PC-3 (cell line): ENCODE results near the gene TMEM131. TPM values are rescaled to one million over a fixed set of nuclear protein-coding genes. Genes with fewer than 3 reads are reported as not detected.

Source experiments
- ATAC-seq: fragments of 200-7000 bp; cut with Tn5 transposase; 2 replicates; pipeline ENCODE4 v1.9.1; 2020; ENCODE audit warnings: mild to moderate bottlenecking, moderate library complexity
- BruUV-seq: library from RNA; stranded (reverse); fragments of 400-500 nt; replicated peaks from 2 replicates; lab custom pipeline; 2021; lab: Mats Ljungman, UMichigan
- CTCF ChIA-PET: fragments of 300-600 bp; sonication (Branson Sonifier 250); formaldehyde crosslinking; loops from one replicate; lab custom pipeline; 2022; ENCODE audit warnings: antibody characterized with exemption; lab: Charles Lee
- POLR2A ChIA-PET: fragments of 300-600 bp; sonication (Branson Sonifier 250); formaldehyde crosslinking; loops from one replicate; lab custom pipeline; 2022; ENCODE audit warnings: antibody characterized with exemption; ENCODE audit not compliant: unreplicated experiment; lab: Charles Lee
- DNase-seq: peaks from one replicate; pipeline ENCODE4 v3.0.0-alpha.2; 2015
- H2AFZ ChIP-seq: fragments of 300-600 bp; sonication (generic); 2 replicates; pipeline ENCODE4 v1.6.0; 2016; ENCODE audit warnings: antibody characterized with exemption, low read length
- H3F3A ChIP-seq: fragments of 300-600 bp; sonication (generic); one replicate; pipeline ENCODE4 v1.6.0; 2017; ENCODE audit warnings: antibody characterized with exemption, low read length, control low read depth, mild to moderate bottlenecking; ENCODE audit not compliant: unreplicated experiment
- H3K27ac ChIP-seq: fragments of 300-600 bp; sonication (generic); 2 replicates; pipeline ENCODE4 v1.5.1; 2016; ENCODE audit warnings: mild to moderate bottlenecking, low read length
- H3K27me3 ChIP-seq: fragments of 300-600 bp; sonication (generic); 2 replicates; pipeline ENCODE4 v1.6.1; 2016; ENCODE audit warnings: low read length, mixed read lengths
- H3K36me3 ChIP-seq: fragments of 300-600 bp; sonication (generic); 2 replicates; pipeline ENCODE4 v1.6.1; 2016; ENCODE audit warnings: low read depth, mixed run types, low read length, mixed read lengths
- H3K4me1 ChIP-seq: fragments of 300-600 bp; sonication (generic); 2 replicates; pipeline ENCODE4 v1.5.1; 2016; ENCODE audit warnings: low read length; ENCODE audit not compliant: insufficient read depth
- H3K4me2 ChIP-seq: fragments of 300-600 bp; sonication (generic); 2 replicates; pipeline ENCODE4 v1.6.0; 2016; ENCODE audit warnings: low read length
- H3K4me3 ChIP-seq: fragments of 300-600 bp; sonication (generic); 2 replicates; pipeline ENCODE4 v1.5.1; 2016; ENCODE audit warnings: mild to moderate bottlenecking, low read length, mixed read lengths
- H3K79me2 ChIP-seq: fragments of 300-600 bp; sonication (generic); 2 replicates; pipeline ENCODE4 v1.6.1; 2017; ENCODE audit warnings: low read length, mixed read lengths
- H3K9ac ChIP-seq: fragments of 300-600 bp; sonication (generic); 2 replicates; pipeline ENCODE4 v1.6.0; 2016; ENCODE audit warnings: mild to moderate bottlenecking, low read length
- H3K9me2 ChIP-seq: fragments of 300-600 bp; sonication (generic); replicated peaks from 2 replicates; pipeline ENCODE4 v1.6.1; 2016; ENCODE audit warnings: mixed run types, low read length, mixed read lengths
- H3K9me3 ChIP-seq: fragments of 300-600 bp; sonication (generic); 2 replicates; pipeline ENCODE4 v1.6.1; 2016; ENCODE audit warnings: low read length, mixed read lengths
- H4K20me1 ChIP-seq: fragments of 300-600 bp; sonication (generic); 2 replicates; pipeline ENCODE4 v1.6.1; 2016; ENCODE audit warnings: low read length, mixed read lengths
- EZH2 ChIP-seq: fragments of 300-600 bp; sonication (generic); IDR thresholded peaks from one replicate; pipeline ENCODE4 v1.6.1; 2017; ENCODE audit warnings: antibody characterized with exemption, mild to moderate bottlenecking, low read length; ENCODE audit not compliant: unreplicated experiment
- EZH2phosphoT487 ChIP-seq: fragments of 300-600 bp; sonication (generic); IDR thresholded peaks from 2 replicates; pipeline ENCODE4 v1.6.1; 2018; ENCODE audit warnings: mild to moderate bottlenecking, antibody characterized with exemption, low read length, borderline replicate concordance
- intact Hi-C: fragments of 100-400 bp; cut with micrococcal nuclease; formaldehyde crosslinking; loops from 2 replicates; pipeline ENCODE4 v1.9.0; 2023
- total RNA-seq: library from RNA; depleted of rRNA; stranded (reverse); fragments of >200 nt; gene quantifications from 2 replicates; pipeline ENCODE4 v1.2.3, GENCODE V29; 2014
- TF ChIP-seq, protein P1 (sequence below): fragments of 300-600 bp; sonication (generic); conservative IDR thresholded peaks from 2 replicates; pipeline ENCODE4 v1.5.1; 2017; ENCODE audit warnings: antibody characterized with exemption, low read depth, mild to moderate bottlenecking, low read length

The TMEM131 gene
- total RNA-seq, 1 experiment from 2014 or later, result 21.1 TPM

DNA sequence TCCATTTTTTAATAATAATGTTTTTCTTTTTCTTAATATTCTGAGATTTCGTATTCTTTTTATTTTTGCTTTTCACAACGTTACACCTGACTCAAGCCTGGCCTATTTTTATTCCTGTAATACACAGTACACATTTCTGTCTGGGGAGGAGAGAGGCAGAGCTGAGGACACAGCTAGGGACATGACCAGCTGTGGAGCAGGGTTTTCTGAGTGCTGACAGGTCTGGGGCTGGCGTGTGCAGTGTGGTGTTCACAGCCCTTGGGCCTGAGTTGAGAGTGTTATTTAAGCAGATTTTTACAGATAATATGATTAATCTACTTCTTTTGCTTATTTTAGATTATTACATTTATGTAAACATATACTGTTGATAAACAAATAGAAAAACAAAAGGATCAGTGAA lies 226.4 kb downstream of the TMEM131 start:
- H3K9ac ChIP-seq, result no peak overlapping the region
- intact Hi-C loops, result no loop called here
- CTCF ChIA-PET, result no interaction called here
- H3K36me3 ChIP-seq, result peaks cover 18% of the 10 kb centered on the region
- H3K27me3 ChIP-seq, result no peaks in the 10 kb centered on the region
- no peak overlapping the region for H3K4me2 ChIP-seq
- H4K20me1 ChIP-seq, result no peaks in the 10 kb centered on the region
- no TSS peak for BruUV-seq
- POLR2A ChIA-PET, result no interaction called here
- DNase-seq, result no peak
- no peak overlapping the region for H3K27ac ChIP-seq
- H3K79me2 ChIP-seq, result no peaks in the 10 kb centered on the region
- no peaks in the 10 kb centered on the region for H3K4me1 ChIP-seq
- no peaks in the 10 kb centered on the region for H3K9me2 ChIP-seq
- H3F3A ChIP-seq, result no peaks in the 10 kb centered on the region
- no peaks in the 10 kb centered on the region for H3K9me3 ChIP-seq
- H2AFZ ChIP-seq, result no peak overlapping the region
- TF ChIP-seq EZH2phosphoT487 (no peak), EZH2 (no peak)
- TF ChIP-seq, protein P1, sequence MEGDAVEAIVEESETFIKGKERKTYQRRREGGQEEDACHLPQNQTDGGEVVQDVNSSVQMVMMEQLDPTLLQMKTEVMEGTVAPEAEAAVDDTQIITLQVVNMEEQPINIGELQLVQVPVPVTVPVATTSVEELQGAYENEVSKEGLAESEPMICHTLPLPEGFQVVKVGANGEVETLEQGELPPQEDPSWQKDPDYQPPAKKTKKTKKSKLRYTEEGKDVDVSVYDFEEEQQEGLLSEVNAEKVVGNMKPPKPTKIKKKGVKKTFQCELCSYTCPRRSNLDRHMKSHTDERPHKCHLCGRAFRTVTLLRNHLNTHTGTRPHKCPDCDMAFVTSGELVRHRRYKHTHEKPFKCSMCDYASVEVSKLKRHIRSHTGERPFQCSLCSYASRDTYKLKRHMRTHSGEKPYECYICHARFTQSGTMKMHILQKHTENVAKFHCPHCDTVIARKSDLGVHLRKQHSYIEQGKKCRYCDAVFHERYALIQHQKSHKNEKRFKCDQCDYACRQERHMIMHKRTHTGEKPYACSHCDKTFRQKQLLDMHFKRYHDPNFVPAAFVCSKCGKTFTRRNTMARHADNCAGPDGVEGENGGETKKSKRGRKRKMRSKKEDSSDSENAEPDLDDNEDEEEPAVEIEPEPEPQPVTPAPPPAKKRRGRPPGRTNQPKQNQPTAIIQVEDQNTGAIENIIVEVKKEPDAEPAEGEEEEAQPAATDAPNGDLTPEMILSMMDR, result no peak
- H3K4me3 ChIP-seq, result no peak overlapping the region
- no peak for ATAC-seq

DNA sequence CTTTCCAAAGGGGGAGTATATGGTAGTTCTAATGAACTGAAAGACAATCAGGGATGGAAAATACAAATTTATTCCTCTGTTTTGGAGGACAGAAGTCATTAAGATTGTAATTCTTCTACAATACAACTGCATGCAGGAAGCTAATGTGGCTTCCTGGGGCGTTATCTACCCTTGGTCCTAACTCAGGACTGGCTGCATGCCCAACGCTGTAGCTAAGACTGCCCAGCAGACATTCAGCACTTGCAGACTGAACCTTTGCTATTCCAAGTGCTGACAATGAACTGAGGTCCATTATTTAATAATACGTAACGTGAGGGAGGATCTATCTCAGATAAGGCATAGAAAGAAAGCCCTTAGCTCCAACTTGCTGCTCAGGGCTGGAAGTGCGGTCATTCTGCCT lies 229.2 kb downstream of the TMEM131 start:
- peaks cover 13% of the 10 kb centered on the region; the same call in 1 of the 2 replicates for H3K36me3 ChIP-seq
- H3K4me3 ChIP-seq, result no peak overlapping the region
- ChIA-PET CTCF (no interaction called here), POLR2A (no interaction called here)
- BruUV-seq, result no TSS peak
- peaks cover 9% of the 10 kb centered on the region for H3K4me1 ChIP-seq
- H3K27ac ChIP-seq, result no peak overlapping the region
- DNase-seq (no peak), ATAC-seq (no peak)
- TF ChIP-seq, protein P1, result no peak
- no peak for TF ChIP-seq EZH2
- no peak for TF ChIP-seq EZH2phosphoT487
- no peak overlapping the region for H2AFZ ChIP-seq
- H3K4me2 ChIP-seq, result no peak overlapping the region
- no peaks in the 10 kb centered on the region for H4K20me1 ChIP-seq
- intact Hi-C loops, result no loop called here
- no peaks in the 10 kb centered on the region for H3K27me3 ChIP-seq
- no peaks in the 10 kb centered on the region for H3K79me2 ChIP-seq
- H3K9me3 ChIP-seq, result no peaks in the 10 kb centered on the region
- no peaks in the 10 kb centered on the region for H3K9me2 ChIP-seq
- H3F3A ChIP-seq, result no peaks in the 10 kb centered on the region
- no peak overlapping the region for H3K9ac ChIP-seq

DNA sequence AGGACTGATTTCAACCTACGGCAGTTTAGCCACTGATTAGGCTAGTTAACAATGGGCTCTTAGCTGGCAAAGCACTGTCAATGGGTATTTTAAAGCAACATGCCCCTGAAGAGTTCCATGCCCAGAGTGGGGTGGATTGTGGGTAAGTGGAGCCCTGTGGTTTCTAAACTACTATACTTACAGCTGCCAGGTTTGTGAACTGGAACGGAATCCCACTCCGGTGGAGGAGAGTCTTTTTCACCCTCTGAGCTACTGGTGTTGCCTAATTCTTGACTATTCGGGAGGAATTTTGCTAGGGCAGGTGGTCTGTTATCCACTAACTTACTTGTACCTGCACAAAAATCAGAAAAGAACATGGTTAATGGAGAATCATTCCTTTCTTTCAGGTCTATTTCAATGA lies 229.8 kb downstream of the TMEM131 start:
- no TSS peak for BruUV-seq
- no peak for ATAC-seq
- H3K9me3 ChIP-seq, result no peaks in the 10 kb centered on the region
- H2AFZ ChIP-seq, result no peak overlapping the region
- peaks cover 18% of the 10 kb centered on the region; the same call in 1 of the 2 replicates for H3K36me3 ChIP-seq
- H3K4me2 ChIP-seq, result no peak overlapping the region
- CTCF ChIA-PET, result interaction anchor here (0.7 kb wide), 1 partner anchor 41 kb away, joined by 3 read pairs; no protein-coding TSS in a partner anchor
- H3K4me3 ChIP-seq, result no peak overlapping the region
- no peaks in the 10 kb centered on the region for H3K27me3 ChIP-seq
- H3K27ac ChIP-seq, result no peak overlapping the region
- TF ChIP-seq EZH2 (no peak), EZH2phosphoT487 (no peak)
- TF ChIP-seq, protein P1, result no peak
- H3K9me2 ChIP-seq, result no peaks in the 10 kb centered on the region
- H3K79me2 ChIP-seq, result no peaks in the 10 kb centered on the region
- intact Hi-C loops, result no loop called here
- H3K9ac ChIP-seq, result no peak overlapping the region
- DNase-seq, result no peak
- no peaks in the 10 kb centered on the region for H3F3A ChIP-seq
- POLR2A ChIA-PET, result no interaction called here
- H4K20me1 ChIP-seq, result no peaks in the 10 kb centered on the region
- peaks cover 9% of the 10 kb centered on the region for H3K4me1 ChIP-seq
